Measurements from ENCODE around the gene NGDN.

NGDN gene

DNA sequence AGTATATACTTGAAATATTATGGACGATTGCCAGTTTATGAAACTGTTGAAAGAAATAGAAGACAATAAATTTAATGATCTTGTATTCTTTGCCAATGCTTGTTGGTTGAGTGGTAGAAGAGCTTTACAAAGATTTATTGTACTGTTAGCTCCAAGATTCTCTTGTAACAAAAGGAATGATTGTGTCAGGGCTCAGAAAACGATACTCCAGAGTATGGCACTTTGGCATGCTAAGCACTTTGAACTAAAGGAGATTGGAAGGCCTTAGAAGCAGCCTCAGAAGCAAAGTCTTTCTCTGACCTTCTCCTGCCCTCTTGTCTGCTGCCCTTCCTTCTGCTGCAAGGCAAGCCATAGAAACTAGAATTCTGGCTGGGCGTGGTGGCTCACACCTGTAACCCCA is 4.2 kb upstream of the NGDN start:
- no peak overlapping the region for H3K4me3 ChIP-seq
- H3K27ac ChIP-seq: no peak overlapping the region

DNA sequence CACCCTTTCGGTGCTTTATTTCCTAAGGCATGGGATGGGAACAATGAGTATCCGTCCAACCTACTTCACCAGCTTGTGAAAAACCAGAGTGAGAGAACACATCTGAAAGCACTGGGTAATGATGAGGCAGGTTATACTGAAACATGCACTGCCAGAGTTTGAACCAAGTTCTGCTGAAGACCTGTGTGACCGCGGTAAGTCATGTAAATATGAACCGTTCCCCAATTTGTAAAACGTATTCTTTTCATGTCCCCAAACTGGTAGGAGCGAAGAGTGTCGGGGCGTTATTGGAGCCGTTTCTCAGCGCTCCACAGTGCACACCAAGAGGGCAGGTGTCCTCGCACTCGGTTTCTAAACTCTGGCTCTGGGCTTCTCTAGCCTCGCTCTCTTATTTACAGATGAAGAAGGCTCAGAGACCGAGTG is 788 bp upstream of the NGDN start:
- H3K4me3 ChIP-seq: peak overlapping the region; percentile 30 to 95 (median 67)

DNA sequence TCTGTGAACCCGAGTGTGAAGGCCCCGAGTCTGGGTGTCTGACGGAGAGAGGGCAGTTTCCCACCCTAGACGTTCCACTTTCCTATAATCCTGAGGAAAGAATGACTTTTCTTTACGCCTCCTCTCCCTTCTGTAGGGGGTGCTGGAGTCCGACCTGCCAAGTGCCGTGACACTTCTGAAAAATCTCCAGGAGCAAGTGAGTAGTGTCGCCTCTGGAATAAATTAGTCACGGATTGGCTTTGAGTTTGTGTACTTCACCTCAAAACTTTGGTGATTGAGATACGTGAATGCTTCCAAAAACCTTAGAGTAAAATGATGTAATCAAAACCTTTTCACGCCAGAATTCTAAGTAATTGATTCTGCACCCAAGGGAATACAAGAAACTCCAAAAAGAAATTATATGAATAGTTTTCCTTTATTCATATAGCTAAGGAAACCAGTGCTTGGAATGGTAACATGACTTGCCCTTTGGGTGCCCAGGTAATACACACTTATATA is 452 bp downstream of the NGDN start:
- Histone ChIP-seq H3K27ac (peak overlapping the region in 20 of 21 experiments; percentile 37 to 92 (median 84)), H3K4me3 (peak overlapping the region; percentile 56 to 98 (median 92))

More for the DNA sequence above, 788 bp upstream of the NGDN start:
- peak overlapping the region in 19 of 21 experiments; percentile 18 to 92 (median 68) for H3K27ac ChIP-seq

DNA sequence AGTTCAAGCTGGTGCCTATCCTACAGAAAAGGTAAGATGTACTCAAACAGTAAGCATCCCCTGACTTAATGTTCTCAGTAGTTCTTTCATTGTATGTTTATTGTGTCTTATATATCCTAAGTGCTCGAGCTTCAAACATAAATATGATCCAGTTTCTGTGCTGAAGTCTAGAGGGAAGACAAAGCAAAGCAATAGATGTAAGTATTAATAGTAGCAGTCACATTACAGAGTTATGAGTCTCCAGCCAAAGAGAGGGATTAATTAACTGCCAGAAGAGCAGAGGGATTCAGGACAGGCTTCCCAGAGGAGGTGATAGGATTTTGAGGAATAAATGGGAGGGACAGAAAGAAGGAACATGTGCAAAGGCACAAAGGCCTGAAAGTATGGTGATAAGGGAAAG is 1.4 kb downstream of the NGDN start:
- H3K27ac ChIP-seq: no peak overlapping the region
- H3K4me3 ChIP-seq: no peak overlapping the region

GRCh38 chr14:23478109-23478759 is 8.7 kb downstream of the NGDN start:
- Histone ChIP-seq H3K4me3 (no peak overlapping the region), H3K27ac (no peak overlapping the region)

DNA sequence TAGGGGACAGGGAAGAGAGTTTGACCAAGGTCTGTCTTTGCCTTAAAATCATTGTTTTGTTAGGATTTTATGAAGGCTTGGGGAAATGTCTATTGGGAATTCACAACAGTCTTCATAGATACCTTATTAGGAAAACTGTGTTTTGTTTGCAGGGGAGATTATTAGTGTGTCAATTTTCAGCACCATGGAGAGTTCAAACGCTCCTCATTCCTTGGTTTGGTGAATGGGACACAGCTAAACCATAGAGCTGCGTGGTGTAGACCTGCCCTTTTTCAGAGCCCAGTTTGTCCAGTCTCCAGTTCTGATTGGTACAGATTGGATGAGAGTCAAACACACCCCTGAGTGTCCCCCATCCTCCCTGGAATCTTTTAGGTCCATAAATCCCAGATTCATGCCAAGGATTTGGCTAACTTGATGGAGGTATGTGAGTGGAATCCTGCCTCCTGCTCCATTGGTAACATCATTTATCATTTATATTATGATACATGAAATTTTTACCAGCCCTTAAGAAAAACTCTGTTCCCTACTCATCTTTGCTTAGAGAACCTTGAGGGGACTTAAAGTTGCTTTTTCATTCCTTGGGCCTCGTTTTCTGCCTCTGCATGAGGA is 12.0 kb downstream of the NGDN start:
- Histone ChIP-seq H3K4me3 (no peak overlapping the region), H3K27ac (no peak overlapping the region)

- no peak overlapping the region for H3K4me3 ChIP-seq
- H3K27ac ChIP-seq: no peak overlapping the region
Measured at GRCh38 chr14:23481979-23482822, 12.7 kb downstream of the NGDN start.

DNA sequence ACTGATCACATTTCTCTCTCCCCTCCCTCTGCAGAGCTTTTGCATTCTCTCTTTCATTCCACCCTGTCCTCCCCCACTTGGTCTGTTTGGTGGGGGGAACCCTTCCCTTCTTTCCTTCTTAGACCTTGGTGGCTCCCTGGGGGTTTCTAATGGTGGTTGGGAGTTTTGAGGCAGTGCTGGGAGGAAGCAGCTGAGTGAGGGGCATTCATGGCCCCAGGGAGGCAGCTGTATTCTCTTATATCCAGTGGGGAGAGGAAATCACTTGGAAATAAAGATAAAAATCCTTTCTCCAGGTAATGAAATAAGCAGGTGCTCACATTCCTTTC is 13.3 kb downstream of the NGDN start:
- Histone ChIP-seq H3K4me3 (no peak overlapping the region), H3K27ac (no peak overlapping the region)

- H3K4me3 ChIP-seq: no peak overlapping the region
Measured at GRCh38 chr14:23483236-23483854, 13.8 kb downstream of the NGDN start.

DNA sequence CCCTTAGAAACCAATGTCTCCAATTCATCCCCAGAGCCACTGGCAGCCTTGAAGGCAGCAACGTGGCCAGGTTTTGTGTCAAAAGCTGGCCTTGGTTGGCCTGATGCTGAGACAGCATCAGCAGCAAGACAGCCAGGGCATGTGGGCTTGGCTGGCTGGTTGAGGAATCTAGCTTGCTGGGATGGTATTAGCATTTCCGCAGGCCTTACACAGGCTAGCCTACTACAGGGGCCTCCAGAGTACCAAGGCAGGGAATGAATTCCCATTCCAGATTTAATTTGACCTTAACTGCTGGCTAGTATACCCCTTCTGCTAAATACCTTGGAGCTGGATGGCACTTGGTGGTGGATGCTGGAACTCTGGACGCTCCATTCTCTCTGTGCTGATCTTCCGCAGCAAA is 15.8 kb downstream of the NGDN start:
- H3K4me3 ChIP-seq: no peak overlapping the region
- H3K27ac ChIP-seq: no peak overlapping the region

More at GRCh38 chr14:23483236-23483854, 13.8 kb downstream of the NGDN start:
- no peak overlapping the region for H3K27ac ChIP-seq

DNA sequence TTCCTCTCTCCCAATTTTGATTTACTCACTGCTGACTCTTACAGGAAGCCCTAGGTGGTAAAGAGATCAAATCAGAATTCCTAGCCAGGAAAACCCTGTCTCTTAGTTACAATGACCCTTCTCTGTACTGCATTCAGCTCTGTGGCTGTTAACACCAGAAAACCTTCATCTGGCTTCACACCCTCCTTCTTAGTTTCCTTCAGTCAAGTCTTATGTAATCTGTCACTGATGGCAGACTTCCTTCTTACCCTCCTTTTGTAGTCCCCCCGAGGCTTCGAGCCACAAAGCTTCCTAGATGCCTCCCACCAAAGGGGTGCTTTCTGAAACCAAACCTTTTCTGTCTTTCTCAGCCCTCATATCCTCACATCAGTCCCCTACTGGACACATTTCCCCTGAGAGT is 16.5 kb downstream of the NGDN start:
- Histone ChIP-seq H3K4me3 (no peak overlapping the region), H3K27ac (no peak overlapping the region)

GRCh38 chr14:23487216-23487615 is 17.7 kb downstream of the NGDN start:
- Histone ChIP-seq H3K27ac (no peak overlapping the region), H3K4me3 (no peak overlapping the region)

DNA sequence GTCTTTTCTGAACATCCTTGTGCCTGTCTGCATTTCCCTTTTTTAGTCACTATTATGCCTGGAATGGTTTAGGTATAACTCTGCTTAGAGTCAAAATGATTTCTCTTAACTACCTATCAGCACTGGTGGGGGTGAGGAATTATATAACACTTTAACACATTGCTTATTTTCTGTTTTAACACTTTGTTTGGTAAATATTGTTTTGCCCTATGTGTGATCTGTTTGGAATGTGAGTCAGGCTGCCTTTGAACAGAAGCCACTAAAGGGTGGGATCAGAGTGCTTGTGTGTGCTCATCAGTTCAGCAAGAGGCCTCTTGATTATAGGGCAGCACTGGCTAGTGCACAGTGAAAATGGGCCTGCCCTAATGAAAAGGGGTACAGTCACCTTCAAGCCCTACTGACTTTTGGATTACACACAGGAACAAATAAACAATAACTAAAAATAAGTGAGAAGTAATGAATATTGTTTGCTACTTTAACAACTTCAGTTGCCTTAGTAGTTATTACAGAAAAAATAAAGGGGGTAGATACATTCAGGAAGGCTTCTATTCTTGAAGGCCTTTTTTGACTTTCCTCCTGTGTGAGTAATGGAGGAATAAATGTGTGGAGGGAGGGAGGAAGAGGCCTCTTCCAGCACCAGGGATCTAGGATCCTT is 23.2 kb downstream of the NGDN start:
- no peak overlapping the region for H3K27ac ChIP-seq

DNA sequence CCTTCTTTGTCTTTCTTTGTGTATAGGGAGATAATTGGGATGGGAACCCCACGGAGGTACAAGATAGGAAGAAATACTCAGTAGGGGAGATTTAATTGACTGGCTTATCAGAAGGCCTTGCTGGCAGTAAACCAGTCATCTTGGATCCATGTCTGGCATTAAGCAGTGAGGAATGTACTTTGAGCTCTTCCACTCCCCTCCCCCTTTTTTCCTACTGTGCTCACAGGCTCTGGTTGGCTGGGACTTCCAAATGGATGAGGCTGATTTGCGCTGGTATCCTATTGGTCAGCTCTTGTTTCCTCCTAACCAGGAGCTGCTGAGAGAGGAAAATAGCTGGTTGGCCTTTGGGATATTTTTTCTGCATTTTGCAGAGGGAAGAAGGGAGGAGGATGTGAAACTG is 24.7 kb downstream of the NGDN start:
- Histone ChIP-seq H3K4me3 (no peak overlapping the region), H3K27ac (no peak overlapping the region)

More for the DNA sequence above, 23.2 kb downstream of the NGDN start:
- no peak overlapping the region for H3K4me3 ChIP-seq

- Histone ChIP-seq H3K27ac (no peak overlapping the region), H3K4me3 (peak overlapping the region in 1 of 7 experiments; percentile 28)
Measured at GRCh38 chr14:23512156-23512555, 42.7 kb downstream of the NGDN start.

GRCh38 chr14:23513005-23513817 is 43.7 kb downstream of the NGDN start:
- H3K4me3 ChIP-seq: peak overlapping the region in 1 of 7 experiments; percentile 17

DNA sequence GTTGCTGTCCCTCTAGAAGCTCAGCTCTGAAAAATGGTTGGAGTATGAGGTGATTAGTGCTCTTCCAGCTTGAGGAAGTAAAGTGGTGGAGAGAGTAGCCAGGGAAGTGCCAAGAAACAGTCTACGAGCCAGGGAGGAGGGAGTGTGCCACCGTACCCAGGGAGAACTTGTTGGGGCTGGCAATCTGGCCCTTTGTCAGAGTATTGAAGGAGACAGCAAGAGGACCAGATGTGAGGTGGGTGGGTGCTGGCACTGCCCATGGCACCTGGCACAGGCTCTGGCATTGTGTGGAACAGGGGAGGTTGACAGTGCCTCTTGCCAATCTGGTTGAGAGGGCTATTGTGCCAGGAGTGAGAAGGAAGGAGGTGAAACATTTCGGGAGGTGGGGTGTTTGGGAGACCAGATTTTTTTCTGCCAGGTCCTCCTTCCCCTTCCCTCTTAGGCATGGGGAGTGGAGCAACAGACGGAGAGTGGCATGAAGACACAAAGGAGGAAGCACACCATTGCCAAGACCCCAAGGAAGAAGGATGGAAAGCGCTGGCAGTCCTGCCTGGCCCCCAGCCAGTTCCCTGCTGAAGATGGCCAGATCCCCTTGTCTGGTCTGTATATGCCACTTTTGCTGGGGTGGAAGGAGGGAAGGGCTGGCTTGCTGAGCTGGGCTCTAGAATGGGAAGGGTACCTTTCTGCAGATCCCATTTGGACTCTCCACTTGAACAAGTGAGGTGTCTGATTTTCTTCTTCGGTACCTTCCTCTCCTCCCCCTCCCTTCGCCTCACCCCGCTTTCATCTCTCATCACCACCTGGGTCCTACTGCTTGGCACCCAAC is 44.5 kb downstream of the NGDN start:
- Histone ChIP-seq H3K4me3 (no peak overlapping the region), H3K27ac (peak overlapping the region in 2 of 21 experiments; percentile 34 to 45)

More at GRCh38 chr14:23513005-23513817, 43.7 kb downstream of the NGDN start:
- H3K27ac ChIP-seq: peak overlapping the region in 2 of 21 experiments; percentile 19 to 34

GRCh38 chr14:23514644-23514957 is 45.1 kb downstream of the NGDN start:
- Histone ChIP-seq H3K4me3 (no peak overlapping the region), H3K27ac (no peak overlapping the region)

Data from skin epidermis (tissue), 12 donors.